ENCODE measurements around the gene GLB1L.

The GLB1L gene

DNA sequence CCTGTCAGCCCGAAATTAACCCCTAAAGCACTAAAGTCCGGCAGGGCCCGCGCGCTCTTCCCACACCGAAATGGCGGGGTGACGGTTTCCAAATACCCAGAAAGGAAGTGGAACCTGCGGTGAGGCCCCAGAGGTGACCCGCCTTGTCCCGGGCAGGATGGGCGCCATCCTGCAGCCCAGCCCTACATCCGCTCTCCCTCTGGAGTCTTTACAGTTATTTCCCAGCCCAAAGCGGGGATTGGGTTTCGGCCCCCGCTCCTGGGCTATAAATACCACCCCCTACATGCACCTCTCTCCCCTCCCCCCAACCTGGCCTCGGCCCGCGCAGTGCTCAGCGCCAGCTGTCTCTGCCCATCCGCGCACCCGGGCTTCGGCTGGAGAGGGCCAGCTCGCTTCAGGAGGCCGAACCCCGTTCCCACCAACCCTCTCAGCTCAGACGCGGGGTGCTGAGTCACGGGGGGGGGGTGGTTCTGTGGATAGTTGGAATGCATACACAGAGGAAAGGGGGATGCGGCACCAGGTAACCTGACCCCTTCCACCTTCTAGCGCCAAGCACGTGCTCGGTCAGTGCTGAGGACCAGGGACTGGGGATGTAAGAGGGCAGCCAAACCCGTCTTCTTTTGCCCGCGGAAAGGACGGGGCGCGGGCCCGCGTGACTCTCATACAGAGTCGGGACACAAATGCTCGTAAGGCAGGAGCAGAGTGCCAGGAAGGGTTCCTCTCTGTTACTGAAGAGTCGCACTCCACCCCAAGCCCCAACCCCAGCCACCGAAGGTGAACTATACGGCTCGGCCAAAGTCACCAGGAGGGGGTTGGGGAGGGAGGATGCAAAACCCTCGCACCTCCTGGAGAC lies 7.9 kb upstream of the GLB1L start, which contains the start of gene TUBA4B:
Gene TUBA4B, plus strand, starts transcription at position 344 of the 853 bp plus-strand sequence. Its CDS starts 165 bp downstream, at position 509.
- DNase-seq (ENCODE audit: low read depth): peak; percentile 21

DNA sequence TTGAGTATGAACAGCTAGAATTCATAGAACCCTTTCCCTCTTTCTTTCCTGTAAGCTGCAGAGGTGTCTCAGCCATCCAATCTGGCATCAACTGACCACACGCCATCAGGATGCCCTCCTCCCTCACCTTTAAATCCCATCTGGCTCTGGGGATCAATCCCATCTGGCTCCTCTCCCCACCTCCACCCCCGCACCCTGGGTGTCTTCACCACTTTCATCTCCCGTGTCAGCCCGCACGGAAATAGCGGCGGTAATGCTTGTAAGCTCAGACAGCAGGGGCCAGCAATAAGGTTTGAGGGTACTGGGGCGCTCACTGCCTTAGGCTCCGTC lies 7.3 kb upstream of the GLB1L start:
- peak; percentile 28 for DNase-seq (ENCODE audit: low read depth)

DNA sequence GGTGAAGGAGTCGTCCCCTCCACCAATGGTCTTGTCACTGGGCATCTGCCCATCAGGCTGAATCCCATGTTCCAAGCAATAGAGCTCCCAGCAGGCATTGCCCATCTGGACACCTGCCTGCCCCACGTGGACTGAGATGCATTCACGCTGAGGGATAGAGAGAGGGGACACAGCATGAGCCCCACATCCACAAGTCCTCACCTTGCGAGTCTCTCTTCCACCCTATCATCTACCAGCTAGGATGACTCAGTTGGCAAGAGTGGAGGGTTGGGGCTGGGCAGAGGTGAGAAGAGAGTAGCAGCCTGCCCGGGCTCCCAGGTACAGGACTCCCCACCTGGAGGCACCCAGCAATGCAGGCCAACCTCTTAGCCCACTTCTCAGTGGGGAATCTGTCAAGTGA lies 6.8 kb upstream of the GLB1L start:
- DNase-seq (ENCODE audit: low read depth): peak; percentile 32

DNA sequence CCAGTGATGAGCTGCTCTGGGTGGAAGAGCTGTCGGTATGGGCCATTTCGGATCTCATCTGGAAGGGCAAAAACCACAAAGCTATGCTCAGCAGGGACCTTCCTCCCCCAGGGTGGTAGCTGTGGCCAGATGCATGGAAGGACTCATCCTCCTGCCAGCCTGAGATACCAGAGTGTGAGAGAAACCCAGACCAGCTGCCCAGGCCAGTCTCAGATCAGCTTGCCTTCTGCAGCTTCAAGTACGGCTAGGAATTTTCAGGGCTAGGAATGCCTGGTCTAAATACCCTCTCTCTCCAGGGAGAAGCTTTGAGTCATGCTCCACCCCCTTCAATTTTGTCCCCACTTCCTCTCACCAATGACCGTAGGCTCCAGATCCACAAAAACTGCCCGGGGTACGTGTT lies 6.4 kb upstream of the GLB1L start:
- no peak for DNase-seq (ENCODE audit: low read depth)

DNA sequence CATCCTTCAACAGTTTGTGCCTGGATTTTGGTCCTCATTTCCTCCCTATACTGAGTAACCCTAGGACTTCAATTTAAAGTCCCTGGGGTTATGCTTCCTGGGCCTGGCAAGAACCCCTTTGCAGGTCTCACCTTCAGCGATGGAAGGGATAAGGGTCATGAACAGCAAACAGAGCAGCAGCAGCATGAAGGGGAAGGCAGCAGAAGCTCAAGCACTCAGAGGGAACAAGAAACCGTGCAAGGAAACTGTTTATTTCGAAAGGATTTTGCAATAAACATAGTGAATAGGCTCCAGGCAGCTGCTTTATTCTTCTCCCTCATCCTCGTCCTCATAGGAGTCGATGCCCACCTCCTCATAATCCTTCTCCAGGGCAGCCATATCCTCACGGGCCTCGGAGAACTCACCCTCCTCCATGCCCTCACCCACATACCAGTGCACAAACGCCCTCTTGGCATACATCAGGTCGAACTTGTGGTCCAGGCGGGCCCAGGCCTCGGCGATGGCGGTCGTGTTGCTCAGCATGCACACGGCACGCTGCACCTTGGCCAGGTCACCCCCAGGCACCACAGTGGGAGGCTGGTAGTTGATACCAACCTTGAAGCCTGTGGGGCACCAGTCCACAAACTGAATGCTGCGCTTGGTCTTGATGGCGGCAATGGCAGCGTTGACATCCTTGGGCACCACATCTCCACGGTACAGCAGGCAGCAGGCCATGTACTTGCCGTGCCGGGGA lies 5.0 kb upstream of the GLB1L start:
- DNase-seq (ENCODE audit: low read depth): no peak

- peak; percentile 23 for DNase-seq (ENCODE audit: low read depth)
Measured at GRCh38 chr2:219249203-219249980, 4.1 kb upstream of the GLB1L start.

GRCh38 chr2:219248845-219249202 lies 3.6 kb upstream of the GLB1L start:
- DNase-seq (ENCODE audit: low read depth): no peak

GRCh38 chr2:219247678-219248642 lies 2.7 kb upstream of the GLB1L start:
- DNase-seq (ENCODE audit: low read depth): peak; percentile 62

GRCh38 chr2:219246559-219246958 lies 1.3 kb upstream of the GLB1L start:
- no peak for DNase-seq (ENCODE audit: low read depth)

DNA sequence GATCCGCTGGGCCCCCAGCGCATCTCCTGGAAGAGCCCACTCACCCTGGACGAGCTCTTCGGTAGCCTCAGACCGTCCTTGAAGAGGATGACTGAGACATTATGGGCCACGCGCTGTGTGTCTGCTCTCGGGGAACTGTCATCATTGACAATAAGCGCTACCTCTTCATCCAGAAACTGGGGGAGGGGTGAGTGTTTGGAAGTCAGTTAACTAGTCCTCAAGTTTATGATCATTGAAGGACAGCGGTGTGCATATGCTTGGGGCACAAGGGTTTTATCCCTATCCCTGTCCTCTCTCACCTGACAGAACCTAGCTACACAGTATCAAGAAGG lies 621 bp upstream of the GLB1L start:
- DNase-seq (ENCODE audit: low read depth): no peak

DNA sequence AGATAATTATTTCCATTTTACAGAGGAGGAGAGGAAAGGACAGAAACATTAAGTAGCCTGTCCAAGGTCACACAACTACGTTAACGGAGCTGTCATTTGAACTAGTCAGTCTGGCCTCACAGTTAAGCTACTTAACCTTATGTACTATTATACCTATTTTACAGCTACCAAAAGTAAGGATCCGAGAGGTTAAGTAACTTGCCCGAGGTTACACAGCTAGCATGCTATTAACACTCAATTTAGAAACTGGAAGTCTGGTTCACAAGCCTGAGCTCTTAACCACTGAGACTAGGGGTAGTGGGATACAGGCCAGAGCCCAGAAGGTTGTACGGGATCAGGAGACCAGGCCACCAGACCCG lies 476 bp downstream of the GLB1L start:
- DNase-seq (ENCODE audit: low read depth): no peak

GRCh38 chr2:219243291-219243761 lies 1.9 kb downstream of the GLB1L start:
- DNase-seq (ENCODE audit: low read depth): no peak

DNA sequence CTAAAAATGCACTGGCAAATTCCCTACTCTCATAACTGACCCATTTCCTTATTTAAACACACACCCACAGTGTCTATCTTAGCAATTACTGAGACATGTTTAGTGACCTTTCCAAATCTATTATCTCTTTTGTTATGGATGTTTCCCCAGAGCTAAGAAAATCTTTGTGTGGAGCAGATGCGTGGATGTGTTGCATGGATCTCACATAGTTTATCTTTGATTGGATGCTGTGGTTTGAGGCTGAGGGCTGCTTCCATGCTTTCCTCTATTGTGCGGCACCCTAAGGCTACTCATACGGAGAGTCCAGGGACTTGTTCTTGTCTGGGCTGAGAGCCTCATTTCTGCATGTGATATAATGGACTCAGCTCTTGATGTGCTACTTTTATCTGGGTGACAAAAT lies 10.9 kb downstream of the GLB1L start:
- DNase-seq (ENCODE audit: low read depth): no peak

DNA sequence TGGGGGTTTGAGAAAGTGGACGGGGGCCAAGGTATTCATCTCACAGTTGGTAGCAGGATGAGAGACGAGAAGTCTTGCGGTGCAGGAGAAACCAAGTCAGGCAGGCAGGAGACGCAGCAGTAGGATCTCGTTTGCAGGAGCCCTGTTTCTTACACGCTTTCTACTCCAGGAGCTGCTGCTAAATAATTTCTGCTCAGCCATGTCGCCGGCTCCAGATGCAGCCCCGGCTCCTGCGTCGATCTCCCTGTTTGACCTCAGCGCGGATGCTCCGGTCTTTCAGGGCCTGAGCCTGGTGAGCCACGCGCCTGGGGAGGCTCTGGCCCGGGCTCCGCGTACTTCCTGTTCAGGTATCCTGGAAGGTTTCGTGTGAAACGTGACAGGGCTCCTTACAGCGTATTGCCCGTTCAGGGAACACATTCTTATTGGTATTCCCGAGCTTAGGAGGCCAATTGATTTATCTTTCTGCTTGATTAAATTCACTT lies 15.1 kb downstream of the GLB1L start:
- no peak for DNase-seq (ENCODE audit: low read depth)

DNA sequence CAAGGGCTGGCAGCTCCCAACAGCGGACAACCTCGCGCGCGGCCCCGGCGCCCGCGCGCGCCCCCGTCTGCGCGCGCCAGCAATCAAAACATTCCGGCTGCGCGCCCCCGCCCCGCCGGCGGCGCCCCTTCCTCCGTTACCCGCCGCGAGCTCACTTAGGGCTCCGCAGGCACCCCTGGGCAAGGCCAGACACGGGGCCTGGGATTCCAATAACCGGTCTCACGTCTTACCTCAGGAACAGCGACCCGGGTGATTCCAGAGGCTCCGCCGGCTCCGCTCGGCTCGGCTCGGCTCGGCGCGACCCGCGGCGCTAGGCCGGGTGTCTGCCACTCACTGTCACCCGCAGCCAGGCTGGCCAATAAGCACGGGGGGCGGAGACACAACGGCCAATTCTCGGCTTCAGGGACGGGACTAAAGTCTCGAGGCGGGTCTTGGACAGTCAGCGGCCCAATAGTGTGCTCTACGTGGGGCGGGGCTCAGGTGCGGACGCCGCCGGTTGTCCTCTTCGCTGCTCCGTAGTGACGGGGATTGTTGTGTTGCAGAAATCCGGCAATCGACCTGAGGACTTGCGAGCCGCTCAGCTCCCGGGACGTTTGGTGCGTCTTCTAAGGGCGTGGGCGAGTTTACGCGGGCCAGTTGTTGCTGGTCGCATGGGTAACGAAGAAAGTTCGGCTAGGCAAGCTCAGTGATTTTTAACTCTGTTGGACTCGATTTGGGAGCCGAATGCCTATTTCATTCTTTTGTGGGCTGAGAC lies 15.8 kb downstream of the GLB1L start, which contains the start of the genes ANKZF1 and ATG9A:
Gene ANKZF1, plus strand, starts transcription at position 502 of the 754 bp plus-strand sequence. CDS start 452 bp downstream, outside the sequence.
Gene ATG9A, minus strand, starts transcription at position 332 of the 754 bp plus-strand sequence. CDS start 1,612 bp downstream, outside the sequence.
- peak; percentile 98 for DNase-seq (ENCODE audit: low read depth)

DNA sequence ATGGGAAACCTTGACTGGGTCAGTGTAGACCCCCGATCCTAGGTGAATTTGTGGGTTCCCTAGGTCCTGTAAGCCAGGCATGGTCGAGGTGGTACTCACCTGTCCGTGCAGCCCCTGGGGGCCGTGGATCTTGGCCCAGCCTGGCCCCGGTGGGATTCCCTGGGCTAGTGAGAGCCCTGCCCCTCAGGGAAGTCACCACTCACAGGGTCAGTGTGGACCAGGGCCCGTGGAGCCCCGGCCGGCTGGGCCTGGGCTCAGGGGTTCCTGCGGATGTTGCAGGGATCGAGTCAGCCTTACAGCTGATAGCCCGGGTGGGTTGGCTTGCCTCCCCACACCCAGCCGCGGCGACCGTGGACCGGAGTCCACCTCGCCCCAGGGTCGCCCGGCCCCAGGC lies 16.3 kb downstream of the GLB1L start:
- no peak for DNase-seq (ENCODE audit: low read depth)

DNA sequence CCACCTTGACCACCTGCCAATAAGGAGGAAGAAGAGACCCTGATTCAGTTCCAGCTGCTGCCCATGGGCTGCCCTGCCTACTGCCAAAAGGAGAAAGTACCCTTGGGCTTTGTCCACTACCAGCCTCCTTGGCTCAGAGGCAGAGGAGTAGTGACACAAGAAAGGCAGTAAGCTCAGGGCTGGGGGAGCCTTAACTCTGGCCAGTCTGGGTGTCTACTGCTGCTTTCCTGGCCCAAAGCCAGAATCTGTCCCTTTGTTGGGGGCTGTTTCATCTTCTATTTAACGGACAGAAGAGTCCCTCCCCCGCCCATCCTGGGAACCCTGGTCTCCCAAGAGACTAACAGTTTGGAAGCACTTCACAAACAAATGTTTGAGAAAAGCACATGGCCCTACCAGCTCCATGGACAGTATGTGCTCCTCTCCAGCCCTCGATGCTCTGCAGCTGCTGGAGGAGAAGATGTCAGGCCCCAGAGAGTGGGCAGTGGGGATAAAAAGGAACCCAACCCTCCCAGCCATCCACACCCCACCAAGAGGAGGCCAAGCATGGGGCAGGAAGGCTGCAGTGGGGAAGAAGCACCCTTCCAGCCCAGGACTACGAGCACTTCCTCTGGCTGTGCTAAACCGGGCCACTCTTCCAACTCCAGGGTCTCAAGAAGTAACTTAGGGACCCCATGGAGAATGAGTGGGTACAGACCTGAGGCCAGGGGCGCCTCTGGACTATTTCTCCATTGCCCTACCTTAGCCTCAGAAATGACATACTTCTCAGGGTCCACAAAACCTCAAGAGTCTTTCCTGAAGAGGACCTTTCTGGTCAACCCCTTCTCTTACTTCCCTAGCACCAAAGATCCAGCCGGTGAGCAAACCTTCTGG lies 17.0 kb downstream of the GLB1L start:
- DNase-seq (ENCODE audit: low read depth): no peak

DNA sequence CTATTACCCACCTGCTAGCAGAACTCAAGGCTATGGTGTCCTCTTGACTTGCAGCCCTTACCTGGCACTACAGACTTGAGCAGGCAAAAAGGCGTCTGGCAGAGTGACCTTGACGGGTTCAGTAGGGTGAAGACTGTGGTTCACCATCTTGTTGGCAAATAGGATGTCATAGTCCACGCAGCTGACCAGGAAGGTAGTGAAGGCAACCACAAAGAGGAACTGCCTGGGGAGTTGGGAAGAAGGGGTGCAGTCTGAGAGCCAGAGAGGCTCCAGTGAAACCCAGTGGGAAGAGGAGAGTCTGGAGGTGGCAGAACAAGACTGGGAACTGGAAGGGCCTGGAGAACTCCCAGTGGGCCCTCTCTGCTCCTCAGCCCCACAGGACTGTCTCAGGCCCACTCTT lies 19.9 kb downstream of the GLB1L start:
- DNase-seq (ENCODE audit: low read depth): no peak

DNA sequence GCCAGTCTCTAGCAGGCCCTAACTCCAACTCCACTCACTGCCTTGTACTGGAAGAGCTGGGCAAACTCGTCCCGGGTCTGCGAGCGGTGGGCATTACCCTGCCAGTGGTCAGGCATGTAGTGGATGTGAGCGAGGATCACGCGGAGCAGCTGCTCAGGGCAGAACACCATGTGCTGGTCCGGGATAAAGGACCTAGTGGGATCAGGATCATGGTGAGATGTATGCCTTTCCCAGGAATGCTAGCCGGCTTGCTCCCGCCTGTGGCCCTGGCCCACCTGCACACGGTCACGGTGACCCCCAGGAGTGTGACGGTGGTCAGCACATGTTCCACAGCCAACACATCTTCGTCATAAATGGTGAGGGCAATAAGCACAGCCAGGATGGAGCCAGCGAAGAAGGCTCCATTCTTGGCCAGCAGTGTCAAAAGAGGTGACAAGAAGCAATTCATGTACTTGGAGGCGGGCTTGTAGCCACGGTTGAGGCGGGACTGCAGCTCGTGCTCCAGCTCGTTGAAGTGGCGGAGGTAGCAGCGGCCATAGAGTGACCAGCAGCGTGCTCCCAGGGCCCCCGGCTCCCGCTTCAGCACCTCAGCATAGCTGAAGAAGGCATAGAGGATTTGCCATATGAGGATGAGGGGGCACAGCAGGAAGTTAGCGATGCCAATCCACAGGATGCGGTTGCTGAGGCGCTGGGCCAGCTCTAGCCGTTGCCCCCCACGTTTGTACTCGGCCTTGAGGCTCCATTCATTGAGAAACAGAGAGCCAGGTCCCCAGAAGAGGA lies 21.2 kb downstream of the GLB1L start:
- DNase-seq (ENCODE audit: low read depth): no peak

Data from stimulated activated CD4-positive, alpha-beta T cell treated with anti-CD3 and anti-CD28 coated beads, Interleukin-2, amount 100 ng/mL, for 4 hours (primary cell).